Ovary (tissue), 3 donors: ENCODE results near the gene GRN.

Experiments
- EP300 ChIP-seq: sonication (generic); formaldehyde crosslinking; IDR thresholded peaks from one replicate; pipeline ENCODE4 v1.6.1; 2017; ENCODE audit warnings: antibody characterized with exemption
- TF ChIP-seq, protein P1 (sequence below), 3 donors: fragments of 450-650 bp in 2 of 3; fragments of 200-600 bp in 1 of 3; IDR thresholded peaks; one replicate each; pipeline versions ENCODE4 v1.5.1 to v1.8.0; 2016 to 2022; ENCODE audit warnings: antibody characterized with exemption in 3 of 3, mild to moderate bottlenecking in 1 of 3
- donor health status: DM: no; HTN: no; CAD: no.

DNA sequence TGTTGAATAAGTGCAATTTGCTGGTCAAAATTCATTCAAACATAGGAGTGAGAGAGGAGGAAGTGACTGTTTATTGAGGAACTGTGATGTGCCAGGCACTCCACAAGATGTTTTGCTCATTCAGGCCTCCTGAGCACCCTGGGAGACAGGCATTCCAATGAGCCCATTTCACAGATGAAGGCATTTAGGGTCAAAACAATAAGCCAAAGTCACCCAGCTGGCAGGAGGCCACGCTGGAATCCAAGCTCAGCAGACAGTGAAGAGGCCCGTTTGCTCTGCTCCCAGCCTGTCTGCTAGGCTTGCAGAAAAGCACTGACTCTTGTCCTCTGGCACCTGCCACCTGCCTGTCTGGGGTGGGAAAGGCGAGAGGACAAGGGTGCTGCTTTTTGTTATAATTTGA, 10.4 kb upstream of the GRN start:
- no peak for TF ChIP-seq EP300
- TF ChIP-seq, protein P1, sequence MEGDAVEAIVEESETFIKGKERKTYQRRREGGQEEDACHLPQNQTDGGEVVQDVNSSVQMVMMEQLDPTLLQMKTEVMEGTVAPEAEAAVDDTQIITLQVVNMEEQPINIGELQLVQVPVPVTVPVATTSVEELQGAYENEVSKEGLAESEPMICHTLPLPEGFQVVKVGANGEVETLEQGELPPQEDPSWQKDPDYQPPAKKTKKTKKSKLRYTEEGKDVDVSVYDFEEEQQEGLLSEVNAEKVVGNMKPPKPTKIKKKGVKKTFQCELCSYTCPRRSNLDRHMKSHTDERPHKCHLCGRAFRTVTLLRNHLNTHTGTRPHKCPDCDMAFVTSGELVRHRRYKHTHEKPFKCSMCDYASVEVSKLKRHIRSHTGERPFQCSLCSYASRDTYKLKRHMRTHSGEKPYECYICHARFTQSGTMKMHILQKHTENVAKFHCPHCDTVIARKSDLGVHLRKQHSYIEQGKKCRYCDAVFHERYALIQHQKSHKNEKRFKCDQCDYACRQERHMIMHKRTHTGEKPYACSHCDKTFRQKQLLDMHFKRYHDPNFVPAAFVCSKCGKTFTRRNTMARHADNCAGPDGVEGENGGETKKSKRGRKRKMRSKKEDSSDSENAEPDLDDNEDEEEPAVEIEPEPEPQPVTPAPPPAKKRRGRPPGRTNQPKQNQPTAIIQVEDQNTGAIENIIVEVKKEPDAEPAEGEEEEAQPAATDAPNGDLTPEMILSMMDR (IDR thresholded peaks at IDR 0.05): no peak
